ENCODE measurements around the gene MMAB. TPM values are rescaled to one million over a fixed set of nuclear protein-coding genes. Genes with fewer than 3 reads are reported as not detected.
A peak's percentile ranks its signal among the peaks of the same experiment; 100 is the strongest.

MMAB gene
- total and polyA plus RNA-seq, 2 experiments from 2014 or later: 89.4 to 174 TPM

DNA sequence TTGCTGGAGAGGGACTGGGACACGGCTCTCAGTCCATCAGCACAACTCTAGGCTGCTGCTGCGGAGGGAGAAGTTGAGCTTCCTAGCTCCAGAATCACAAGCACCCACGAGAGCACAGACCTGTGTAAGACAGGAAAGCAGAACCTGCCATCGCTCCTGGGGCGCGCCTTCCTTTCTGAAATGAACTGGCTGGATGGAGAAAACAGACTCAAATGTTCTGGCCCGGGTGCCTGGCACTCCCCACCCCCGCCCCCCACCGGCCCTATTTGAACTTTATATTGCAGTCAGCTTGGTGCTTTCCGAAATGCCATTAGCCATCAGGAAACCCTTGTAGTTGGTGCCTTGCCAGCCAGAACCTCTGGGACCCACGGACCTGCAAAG is 24.1 kb upstream of the MMAB start:
- H3K4me3 ChIP-seq: no peak overlapping the region

DNA sequence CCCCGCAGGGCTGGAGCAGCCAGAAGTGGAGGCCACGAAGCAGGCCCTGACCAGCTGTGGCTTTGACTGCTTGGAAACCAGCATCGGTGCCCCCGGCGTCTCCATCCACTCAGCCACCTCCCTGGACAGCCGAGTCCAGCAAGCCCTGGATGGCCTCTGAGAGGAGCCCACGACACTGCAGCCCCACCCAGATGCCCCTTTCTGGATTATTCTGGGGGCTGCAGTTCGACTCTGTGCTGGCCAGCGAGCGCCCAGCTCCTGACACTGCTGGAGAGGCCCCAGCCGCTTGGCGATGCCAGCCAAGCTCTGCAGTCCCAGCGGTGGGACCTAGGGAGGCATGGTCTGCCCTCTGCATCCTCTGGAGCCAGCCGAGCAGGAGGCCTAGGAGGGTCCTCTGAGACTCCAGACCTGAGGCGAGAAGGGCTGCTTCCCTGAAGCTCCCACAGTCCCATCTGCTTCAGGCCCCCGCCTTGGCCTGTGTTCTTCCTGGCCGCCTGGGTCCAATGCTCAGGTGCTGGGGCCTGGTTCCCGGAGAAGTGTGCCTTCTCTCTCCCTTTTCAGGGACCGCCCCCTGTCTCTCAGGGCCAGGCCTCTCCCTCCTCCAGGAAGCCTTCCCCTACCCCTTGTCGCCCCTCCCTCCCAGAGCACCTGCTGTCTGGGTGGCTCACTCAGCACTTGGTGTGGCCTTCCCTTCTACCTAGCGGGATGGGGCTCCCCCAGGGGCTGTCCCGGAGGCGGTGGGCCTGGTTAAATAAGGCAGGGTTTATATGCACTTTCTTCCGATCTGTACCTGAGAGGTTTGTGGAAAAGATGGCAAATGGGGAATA is 23.3 kb upstream of the MMAB start:
- TF ChIP-seq, protein P1, sequence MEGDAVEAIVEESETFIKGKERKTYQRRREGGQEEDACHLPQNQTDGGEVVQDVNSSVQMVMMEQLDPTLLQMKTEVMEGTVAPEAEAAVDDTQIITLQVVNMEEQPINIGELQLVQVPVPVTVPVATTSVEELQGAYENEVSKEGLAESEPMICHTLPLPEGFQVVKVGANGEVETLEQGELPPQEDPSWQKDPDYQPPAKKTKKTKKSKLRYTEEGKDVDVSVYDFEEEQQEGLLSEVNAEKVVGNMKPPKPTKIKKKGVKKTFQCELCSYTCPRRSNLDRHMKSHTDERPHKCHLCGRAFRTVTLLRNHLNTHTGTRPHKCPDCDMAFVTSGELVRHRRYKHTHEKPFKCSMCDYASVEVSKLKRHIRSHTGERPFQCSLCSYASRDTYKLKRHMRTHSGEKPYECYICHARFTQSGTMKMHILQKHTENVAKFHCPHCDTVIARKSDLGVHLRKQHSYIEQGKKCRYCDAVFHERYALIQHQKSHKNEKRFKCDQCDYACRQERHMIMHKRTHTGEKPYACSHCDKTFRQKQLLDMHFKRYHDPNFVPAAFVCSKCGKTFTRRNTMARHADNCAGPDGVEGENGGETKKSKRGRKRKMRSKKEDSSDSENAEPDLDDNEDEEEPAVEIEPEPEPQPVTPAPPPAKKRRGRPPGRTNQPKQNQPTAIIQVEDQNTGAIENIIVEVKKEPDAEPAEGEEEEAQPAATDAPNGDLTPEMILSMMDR (IDR thresholded peaks at IDR 0.05; ENCODE audit: low read depth, low read length): no peak
- H3K27me3 ChIP-seq: no peaks in the 10 kb centered on the region
- no peak for DNase-seq (ENCODE audit: low read depth in 1 of 2, low spot score in 1 of 2)
- H3K4me1 ChIP-seq (ENCODE audit: low read depth): peaks cover 32% of the 10 kb centered on the region
- H3K27ac ChIP-seq: peak overlapping the region; percentile 35
- H3K9me3 ChIP-seq (ENCODE audit: low read depth): no peaks in the 10 kb centered on the region
- H3K36me3 ChIP-seq: peaks cover 4% of the 10 kb centered on the region
- no peak overlapping the region for H3K4me3 ChIP-seq

More for the DNA sequence above, 24.1 kb upstream of the MMAB start:
- Histone ChIP-seq H3K9me3 (ENCODE audit: low read depth) (no peaks in the 10 kb centered on the region), H3K27me3 (no peaks in the 10 kb centered on the region), H3K27ac (peak overlapping the region; percentile 35), H3K36me3 (peaks cover 4% of the 10 kb centered on the region), H3K4me1 (ENCODE audit: low read depth) (peaks cover 31% of the 10 kb centered on the region)
- DNase-seq (ENCODE audit: low read depth in 1 of 2, low spot score in 1 of 2): no peak
- TF ChIP-seq, protein P1 (IDR thresholded peaks at IDR 0.05; ENCODE audit: low read depth, low read length): no peak

DNA sequence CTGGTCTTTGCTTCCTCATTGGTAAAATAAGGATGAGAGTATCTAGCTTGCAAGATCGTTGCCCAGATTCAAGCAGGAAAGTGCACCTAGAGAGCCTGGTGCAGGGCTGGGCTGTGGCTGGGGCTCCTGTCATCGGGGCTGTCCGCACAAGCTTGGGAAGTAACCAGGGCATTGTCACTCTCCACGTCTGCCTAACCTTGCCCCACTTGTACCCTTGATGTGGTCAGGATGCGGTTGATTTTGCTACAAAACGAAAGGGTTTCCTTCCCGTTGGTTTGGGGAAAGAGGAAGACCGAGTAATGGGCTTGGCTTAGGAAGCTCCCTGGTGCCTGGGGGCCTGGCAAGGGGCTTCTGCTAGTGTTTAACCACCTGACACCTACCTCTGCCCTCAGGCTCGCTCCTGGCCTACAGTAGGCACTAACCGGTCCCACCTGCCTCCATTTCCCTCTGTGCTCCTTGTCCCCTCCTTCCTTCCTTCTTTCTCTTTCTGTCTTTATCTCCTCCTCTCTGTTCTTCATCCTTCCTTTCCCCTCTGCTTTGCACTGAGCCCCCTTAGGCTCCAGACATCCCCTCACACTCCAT is 22.1 kb upstream of the MMAB start:
- H3K27me3 ChIP-seq: no peaks in the 10 kb centered on the region
- peaks cover 4% of the 10 kb centered on the region for H3K36me3 ChIP-seq
- peaks cover 32% of the 10 kb centered on the region for H3K4me1 ChIP-seq (ENCODE audit: low read depth)
- no peak overlapping the region for H3K27ac ChIP-seq
- H3K9me3 ChIP-seq (ENCODE audit: low read depth): no peaks in the 10 kb centered on the region
- TF ChIP-seq, protein P1 (IDR thresholded peaks at IDR 0.05; ENCODE audit: low read depth, low read length): no peak
- H3K4me3 ChIP-seq: no peak overlapping the region
- no peak for DNase-seq (ENCODE audit: low read depth in 1 of 2, low spot score in 1 of 2)

DNA sequence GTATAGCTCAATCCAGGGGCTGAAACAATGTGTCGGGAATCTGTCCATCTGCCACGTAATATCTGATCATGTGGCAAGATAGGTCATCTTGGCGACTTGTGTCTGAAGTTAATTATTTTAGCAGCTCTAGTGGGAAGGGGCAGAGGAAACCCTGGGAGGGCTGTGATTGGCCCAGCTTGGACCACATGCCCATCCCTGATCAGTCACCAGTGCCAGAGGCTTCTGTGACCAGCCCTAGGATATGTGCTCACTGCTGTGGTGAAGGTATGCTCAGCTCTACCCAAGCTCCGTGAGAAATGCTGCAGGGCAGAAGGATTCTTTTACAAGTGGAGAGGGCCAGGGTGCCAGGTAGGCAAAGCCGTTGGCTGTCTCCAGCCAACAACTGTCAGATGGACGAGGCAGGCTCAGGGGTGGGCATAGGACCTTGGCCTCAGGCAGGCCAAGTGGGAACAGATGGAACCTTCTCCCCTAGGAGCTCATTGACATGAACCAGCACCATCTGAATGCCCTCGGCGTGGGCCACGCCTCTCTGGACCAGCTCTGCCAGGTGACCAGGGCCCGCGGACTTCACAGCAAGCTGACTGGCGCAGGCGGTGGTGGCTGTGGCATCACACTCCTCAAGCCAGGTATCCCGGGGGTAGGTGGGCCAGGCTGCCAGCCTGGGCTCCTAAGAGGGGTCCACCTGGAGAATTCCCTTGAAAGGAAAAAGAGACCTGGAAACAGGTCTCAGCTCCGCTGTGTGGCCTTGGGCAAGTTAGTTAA is 21.4 kb upstream of the MMAB start:
- Histone ChIP-seq H3K4me1 (ENCODE audit: low read depth) (peaks cover 32% of the 10 kb centered on the region), H3K4me3 (no peak overlapping the region), H3K27me3 (no peaks in the 10 kb centered on the region), H3K36me3 (peaks cover 4% of the 10 kb centered on the region), H3K9me3 (ENCODE audit: low read depth) (no peaks in the 10 kb centered on the region), H3K27ac (no peak overlapping the region)
- TF ChIP-seq, protein P1 (IDR thresholded peaks at IDR 0.05; ENCODE audit: low read depth, low read length): no peak
- DNase-seq (ENCODE audit: low read depth in 1 of 2, low spot score in 1 of 2): no peak

DNA sequence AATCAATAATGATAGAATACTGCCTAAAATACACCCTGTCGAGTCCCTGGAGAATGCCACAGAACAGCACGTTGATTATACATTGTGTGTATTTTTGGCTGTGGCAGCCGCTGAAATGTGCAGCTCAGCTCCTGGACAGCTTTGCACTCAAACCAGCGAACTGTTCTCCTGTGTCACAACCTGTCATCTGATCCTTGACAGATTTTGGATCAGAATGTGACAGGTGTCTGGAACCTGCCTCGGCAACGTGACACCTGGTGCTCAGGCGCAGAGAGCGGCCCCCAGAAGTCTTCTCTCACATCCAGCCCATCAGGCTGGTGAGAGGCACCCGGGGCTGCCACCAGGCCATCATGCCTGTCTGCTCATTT is 19.6 kb upstream of the MMAB start:
- Histone ChIP-seq H3K27ac (peak overlapping the region; percentile 80), H3K4me1 (ENCODE audit: low read depth) (peaks cover 13% of the 10 kb centered on the region), H3K36me3 (peaks cover 5% of the 10 kb centered on the region), H3K27me3 (no peaks in the 10 kb centered on the region), H3K9me3 (ENCODE audit: low read depth) (no peaks in the 10 kb centered on the region), H3K4me3 (no peak overlapping the region)
- DNase-seq (ENCODE audit: low read depth in 1 of 2, low spot score in 1 of 2): peak in 1 of 2 donors; percentile 28
- TF ChIP-seq, protein P1 (IDR thresholded peaks at IDR 0.05; ENCODE audit: low read depth, low read length): no peak
